C4-2B (cell line): ENCODE measurements around the gene SEMG2.
A peak's percentile ranks its signal among the peaks of the same experiment; 100 is the strongest.

Experiments used
- H3K27ac ChIP-seq: fragments of 450-650 bp; 2 replicates; pipeline ENCODE4 v1.5.1; 2017
- CTCF ChIP-seq: fragments of 450-650 bp; conservative IDR thresholded peaks from 2 replicates; pipeline ENCODE4 v1.5.1; 2017; ENCODE audit warnings: mild to moderate bottlenecking
- ZFX ChIP-seq: fragments of 450-650 bp; IDR thresholded peaks from 2 replicates; pipeline ENCODE4 v1.6.1; 2017

SEMG2 gene

DNA sequence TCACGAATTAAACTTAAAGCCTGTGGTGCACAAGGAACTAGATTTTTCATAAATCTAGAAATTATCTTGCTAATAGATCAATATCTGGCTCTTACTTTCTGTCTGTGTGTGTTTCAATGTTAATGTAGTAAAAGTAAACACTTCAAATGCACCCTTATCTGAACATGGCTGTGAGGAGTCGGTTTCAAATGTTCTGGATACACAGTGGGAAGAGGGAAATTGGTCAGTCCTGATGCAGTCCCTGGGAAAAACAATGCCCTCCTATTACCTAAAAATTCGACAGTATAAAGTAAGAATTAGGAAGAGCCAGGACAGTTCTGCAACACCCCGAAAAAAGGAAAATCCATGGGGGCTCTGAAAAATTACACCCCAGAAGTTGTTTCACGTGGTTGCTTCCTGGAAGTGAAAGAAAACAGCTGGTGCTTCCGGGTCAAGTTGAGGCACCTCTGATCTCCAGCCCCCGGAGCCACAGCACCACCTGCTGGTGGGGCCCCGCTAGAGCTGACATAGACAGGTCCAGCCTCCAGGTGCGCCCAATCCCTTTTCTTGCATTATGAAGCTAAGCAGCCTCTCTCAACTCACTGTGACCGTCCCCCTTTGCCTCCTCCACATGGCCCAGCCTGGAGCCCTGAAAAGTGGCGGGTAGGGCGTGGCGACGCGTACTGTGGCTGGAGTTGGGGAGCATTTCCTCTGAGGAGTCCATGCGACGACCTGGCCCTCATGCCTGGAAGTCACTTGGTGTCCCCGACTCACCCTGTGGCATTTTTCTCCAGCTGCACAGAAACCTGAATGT lies 8.3 kb downstream of the SEMG2 start:
- H3K27ac ChIP-seq, result no peak overlapping the region
- TF ChIP-seq CTCF (peak; percentile 85), ZFX (no peak)

- TF ChIP-seq CTCF, result no peak
- TF ChIP-seq ZFX, result no peak
- H3K27ac ChIP-seq, result no peak overlapping the region
Observed at GRCh38 chr20:45230631-45231030, 9.5 kb downstream of the SEMG2 start.

DNA sequence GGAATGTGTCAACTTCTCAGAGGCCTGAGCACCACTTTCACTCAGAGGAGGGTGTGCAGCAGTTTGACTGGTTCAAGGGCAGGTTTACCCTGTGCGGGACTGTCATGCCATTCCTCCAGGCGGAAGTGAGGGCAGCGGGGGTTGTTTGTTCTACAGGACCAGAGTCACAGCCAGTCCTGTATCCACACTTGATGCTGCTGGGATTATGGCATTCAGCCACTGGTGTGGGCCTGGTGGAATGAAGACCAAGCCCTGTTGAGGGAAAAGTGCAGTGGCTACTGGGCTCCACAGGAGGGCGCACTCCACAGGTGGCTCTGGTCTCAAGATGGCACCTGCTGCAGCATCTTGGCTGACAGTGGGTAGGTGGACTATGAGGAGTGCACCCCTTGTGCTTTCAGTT lies 14.8 kb downstream of the SEMG2 start:
- no peak for TF ChIP-seq ZFX
- peak; percentile 92 for TF ChIP-seq CTCF
- H3K27ac ChIP-seq, result peak overlapping the region; percentile 67

DNA sequence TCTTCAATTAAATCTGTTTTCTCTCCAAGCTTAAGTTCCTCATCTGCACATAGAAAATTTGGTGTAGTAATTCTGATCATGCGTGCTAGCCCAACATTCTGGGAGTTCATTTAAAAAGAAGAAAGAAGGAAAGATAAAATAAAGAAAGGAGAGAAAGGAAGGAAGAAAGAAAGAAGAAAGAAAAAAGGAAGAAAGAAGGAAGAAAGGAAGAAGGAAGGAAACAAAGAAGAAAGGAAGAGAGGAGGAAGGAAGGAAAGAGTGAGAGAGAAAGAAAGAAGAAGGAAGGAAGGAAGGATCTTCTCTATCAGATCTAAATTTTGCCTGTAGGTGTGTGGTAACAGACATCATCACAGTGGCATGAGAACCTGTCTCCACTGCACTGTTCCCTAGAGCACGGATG lies 17.0 kb downstream of the SEMG2 start:
- TF ChIP-seq ZFX, result no peak
- TF ChIP-seq CTCF, result no peak
- H3K27ac ChIP-seq, result no peak overlapping the region

GRCh38 chr20:45246109-45246508 lies 24.9 kb downstream of the SEMG2 start:
- H3K27ac ChIP-seq, result no peak overlapping the region
- TF ChIP-seq ZFX (no peak), CTCF (no peak)

- no peak for TF ChIP-seq CTCF
- no peak for TF ChIP-seq ZFX
- no peak overlapping the region for H3K27ac ChIP-seq
Observed at GRCh38 chr20:45247865-45248264, 26.7 kb downstream of the SEMG2 start.

GRCh38 chr20:45248609-45249008 lies 27.4 kb downstream of the SEMG2 start:
- H3K27ac ChIP-seq, result no peak overlapping the region
- TF ChIP-seq ZFX (no peak), CTCF (no peak)
